HG03064 (cell line): ENCODE data around the gene KRT13.

Source experiments
- ATAC-seq: cut with Tn5 transposase; IDR thresholded peaks from one replicate; pipeline ENCODE4 v1.9.1; 2021; ENCODE audit warnings: low read depth; ENCODE audit not compliant: unreplicated experiment

The KRT13 gene

DNA sequence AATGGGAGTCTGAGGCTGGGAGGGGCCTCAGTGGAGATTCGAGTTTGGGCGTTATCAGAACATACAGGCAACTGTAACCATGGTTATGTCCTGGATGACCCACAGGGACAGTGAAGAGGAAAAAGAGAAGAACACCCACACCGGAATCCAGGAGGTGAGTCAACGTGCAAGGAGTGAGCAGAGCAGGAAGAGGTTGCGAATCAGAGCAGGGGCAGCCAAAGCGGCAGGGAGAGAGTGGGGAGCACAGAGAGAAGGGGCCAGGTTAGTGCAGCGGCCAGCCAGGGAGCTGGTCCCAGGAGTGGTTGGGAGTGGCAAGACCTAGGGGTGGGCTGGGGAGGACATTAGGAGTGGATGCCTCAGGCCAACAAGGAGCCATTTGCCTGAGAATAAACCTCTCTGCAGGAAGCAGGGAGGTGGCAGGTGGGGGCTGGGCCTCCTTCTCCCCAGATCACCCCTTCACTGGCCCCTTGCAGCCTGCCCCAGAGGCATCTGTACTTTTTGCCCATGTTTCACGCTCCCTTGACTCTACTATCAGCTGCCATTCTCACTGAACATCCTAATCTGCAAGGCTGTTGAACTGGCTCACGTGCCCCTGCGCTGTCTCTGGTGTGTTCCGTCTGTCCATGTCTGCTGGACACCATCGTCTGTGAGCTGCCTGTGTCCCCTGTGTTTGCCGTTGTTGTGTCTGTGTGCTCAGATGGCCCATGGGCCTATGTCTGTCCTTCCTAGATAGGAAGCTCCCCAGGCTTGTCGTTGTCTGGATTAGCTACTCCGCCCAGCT, 5.1 kb downstream of the KRT13 start:
- ATAC-seq = no peak

DNA sequence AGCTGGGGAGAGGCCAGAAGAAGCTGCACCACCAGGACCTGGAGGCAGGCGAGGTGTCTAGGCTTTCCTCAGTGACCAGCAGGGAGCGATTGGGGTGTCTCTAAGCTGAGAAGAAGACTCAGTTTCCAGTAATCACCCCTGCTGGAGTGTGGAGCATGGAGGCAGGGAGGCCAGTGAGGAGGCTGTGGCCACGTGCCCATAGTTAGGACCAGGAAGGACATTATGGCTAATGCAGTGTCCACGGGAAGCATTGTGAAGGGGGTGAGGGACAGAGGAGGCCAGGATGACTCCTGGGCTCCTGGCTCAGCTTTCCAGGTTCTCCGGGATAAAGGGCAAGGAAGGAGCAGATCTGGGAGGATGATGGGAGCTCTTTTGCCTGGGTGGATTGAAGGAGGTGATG, 5.7 kb downstream of the KRT13 start:
- ATAC-seq = no peak

DNA sequence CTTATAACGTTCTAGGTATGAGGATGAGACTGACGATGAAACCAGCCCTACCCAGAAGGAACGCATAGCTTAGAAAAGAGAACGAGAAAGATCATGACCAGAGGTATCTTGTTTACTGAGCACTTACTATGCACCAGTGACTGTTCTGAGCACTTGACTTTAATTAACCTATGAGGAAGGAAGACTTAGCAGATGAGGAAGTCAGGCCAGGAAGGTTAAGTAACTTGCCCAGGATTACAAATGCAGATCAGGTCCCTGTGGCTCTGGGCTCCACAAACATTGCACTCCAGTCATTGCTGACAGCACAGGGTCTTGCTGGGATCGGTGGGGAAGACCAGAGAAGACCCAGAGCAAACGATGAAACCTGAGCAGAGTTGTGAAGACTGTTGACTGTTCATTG, 7.1 kb downstream of the KRT13 start:
- no peak for ATAC-seq

DNA sequence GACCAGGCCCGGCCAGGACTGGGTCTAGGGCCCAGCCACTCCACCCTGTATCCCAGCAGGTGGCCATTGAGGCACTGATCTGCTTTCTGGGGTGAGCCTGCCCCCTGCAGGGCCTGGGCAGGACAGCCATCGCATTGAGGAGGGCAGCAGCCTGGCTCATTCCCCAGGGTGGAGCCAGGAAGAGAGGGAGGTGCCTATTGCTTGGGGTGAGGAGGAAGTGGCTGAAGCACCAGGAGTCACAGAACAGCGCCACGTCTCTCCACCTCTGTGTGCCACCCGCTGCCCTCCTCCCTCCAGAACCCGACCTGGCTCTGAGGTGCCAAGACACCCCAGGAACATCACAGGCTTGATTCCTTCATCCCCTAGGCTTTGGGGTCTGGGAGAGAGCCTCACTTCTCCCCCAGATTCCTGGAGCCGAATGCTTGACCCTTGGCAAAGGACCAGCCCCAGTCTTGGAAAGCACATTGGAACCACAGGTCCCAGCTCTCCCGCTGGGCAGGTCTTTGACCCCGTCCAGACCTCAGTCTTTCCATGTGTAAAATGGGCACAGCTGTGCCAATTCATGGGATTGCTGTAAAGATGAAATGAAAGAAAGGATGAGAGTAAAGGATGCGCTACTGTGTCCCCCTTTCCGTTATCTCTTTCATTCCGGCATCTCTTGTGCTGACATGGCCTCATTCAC, 8.5 kb downstream of the KRT13 start:
- no peak for ATAC-seq

DNA sequence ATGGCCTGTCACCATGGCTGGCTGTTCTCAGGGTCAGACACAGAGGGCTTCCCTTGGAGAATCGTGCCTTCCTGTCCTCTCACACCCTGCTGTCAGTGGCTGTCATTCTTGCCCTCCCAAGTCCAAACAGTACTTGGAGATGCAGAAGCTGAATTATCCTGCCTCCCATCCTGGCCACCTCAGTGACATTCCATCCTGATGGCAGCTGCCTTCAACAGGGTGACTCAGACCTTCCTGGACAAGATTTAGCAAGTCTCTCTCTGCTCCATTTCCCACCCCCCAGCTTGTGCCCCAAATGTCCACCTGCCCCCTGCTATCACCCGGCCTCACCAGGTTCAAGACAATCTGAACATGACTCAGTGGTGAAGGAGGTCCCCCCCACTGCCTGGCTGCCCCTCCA, 10.9 kb downstream of the KRT13 start:
- no peak for ATAC-seq

DNA sequence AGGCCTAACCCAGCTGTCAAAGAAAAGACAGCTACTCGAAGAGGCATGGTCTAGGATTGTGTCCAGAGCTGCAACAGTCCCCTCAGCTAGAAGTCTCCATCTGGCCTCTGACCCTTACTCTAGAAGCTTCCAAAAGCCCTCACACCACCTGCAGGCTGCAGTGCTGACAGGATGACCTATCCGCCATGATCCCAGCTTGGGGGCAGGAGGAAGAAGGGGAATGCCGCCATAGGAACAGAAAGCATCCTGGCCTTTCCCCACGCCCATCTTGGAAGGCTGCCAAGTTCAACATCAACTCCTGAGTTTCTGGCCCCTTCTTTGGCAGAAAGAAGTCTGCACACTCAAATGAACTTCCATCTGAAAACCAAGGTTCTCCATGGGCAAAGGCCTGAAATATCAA, 12.6 kb downstream of the KRT13 start:
- no peak for ATAC-seq

DNA sequence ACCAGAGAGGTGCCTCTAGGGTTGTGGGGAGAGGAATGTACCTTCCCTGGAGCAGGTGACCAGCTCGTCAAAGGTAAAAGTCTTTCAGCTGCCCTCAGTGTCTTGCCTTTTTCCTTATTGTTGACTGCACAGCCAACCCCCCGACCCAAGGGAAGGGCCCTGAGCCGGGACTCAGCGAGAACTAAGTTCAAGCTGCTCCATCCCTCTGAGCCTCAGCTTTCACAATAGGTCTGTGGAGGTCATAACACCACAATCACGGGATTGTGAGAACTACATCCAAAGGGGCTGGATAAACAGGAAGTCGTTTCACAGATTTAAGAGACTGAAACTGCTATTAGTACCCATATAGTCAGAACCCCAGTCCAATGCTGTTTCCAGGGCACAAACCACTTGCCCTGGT, 13.1 kb downstream of the KRT13 start:
- no peak for ATAC-seq

DNA sequence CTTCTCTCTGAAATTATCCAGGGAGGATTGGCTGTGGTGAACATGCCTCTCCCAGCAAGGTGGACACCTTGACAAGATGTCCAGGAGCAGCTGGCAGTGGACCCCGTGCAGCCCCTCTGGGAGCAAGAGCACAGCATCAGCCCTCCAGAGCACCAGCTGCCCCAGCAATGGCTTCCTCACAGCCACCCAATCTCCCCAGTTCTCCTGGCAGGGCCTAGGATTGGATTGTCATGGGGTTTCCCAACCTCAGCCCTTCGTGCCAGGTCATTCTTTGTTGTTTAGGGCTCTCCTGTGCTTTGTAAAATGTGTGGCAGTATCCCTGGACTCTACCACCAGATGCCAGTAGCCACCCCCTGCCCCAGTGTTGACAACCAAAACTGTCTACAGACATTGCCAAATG, 13.9 kb downstream of the KRT13 start:
- ATAC-seq = no peak

DNA sequence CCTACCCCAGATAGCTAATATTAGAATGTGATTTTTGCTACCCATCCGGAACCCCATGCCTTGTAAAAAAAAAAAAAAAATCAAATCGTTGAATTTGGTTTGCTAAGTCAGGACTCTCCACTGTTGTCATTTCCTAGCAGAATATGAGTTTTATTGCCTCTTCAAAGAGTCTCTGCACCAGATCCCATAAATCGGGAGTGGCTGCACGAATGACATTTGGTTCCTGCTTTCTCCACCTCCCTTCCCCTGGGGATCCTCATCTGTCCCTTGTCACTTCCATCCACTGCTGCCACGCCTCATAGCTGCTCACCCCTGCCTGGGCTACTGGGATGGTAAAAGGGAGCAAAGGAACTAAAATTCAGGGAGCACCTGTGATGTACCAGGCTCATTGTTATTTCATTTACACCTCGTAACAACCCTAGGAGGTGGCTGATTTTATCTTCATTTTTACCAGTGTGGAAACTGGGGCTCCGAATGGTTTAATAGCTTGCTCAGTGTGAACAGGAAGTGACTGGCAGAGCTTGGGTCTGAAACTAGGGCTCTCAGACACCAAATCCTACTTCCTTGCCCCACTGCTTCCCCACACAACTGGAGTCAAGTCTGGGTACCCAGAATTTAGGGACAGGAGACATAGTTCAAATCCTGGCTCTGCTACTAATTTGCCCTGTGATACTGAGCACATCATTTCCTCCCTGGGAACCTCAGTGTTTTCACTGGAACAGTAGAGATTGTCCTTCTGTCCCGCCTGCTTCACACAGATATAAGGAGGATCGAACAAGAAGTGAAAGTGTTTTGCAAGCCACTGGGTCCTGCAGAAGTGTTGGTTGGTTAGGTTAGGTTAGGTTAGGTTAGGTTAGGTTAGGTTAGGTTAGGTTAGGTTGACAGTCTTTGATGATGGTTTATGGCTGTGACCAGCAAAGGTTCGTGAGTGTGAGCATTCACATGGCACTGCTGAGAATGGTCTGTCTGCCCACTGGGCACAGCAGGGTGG, 15.1 kb downstream of the KRT13 start:
- no peak for ATAC-seq

DNA sequence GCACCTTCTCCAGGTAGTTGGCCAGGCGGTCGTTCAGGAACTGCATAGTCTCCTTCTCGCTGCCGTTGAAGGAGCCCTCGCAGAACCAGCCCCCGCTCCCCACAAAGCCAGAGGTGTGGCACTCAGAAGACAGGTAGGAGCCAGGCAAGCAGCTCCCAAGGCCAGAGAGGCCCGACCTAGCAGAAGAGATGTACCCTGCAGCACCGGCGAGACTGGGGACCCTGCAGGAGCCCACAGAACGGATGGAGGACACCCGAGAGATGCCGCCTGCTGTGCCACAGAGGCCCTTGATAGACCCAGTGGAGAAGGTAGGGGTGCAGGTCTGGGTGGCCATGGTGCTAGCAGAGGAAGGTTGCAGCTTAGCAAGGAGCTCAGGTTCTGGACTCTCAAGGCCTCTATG, 15.9 kb downstream of the KRT13 start, which contains the start of gene KRT36:
Gene KRT36 (minus strand): TSS at position 380 of the 400 bp plus-strand sequence. CDS start 46 bp downstream, at position 334.
- no peak for ATAC-seq

DNA sequence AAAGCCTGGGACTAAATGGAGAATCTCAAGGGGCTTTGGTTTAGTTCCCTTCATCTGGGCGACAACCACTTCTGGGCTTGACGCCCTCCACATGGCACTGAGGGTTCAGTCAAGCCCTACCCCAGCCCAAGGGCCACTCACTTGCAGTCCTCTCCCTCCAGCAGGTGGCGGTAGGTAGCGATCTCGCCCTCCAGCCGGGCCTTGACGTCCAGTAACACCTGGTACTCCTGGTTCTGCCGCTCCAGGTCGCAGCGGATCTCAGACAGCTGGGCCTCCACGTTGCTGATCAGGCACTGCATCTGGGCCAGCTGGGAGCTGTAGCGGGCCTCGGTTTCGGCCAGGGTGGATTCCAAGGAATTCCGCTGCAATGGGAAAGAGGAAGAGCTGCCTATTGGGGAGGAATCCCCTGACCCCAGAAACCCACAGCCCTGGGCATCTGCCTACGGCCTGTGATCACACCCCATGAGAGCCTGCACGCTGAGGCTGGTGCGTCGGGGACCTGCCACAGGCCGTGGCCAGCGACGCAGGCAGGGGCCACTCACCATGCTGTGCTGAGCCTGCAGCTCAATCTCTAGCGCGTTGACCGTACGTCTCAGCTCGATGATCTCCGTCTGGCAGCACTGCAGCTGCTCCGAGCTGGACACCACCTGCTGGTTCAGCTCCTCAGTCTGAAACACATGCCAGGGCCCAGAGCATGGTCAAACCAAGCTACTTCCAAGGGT, 18.4 kb downstream of the KRT13 start:
- ATAC-seq = no peak

DNA sequence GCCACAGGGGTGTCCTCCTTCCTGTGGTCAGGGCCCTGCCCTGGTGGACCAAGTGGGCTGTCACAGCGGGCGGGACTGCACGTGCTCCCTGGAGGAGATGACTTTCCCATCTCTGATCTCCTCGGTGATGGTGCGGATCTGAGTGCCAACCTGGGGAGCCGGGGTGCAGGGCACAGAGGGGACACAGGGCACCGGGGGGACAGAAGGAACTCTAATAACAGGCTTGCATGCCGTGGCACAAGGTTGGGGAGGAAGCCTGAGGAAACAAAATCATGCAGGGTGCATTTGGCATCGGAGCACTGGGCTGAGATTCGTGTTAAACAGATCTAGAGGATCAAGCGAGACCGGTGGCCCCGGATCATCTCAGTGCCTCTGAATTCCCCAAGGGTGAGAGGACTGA, 19.1 kb downstream of the KRT13 start:
- no peak for ATAC-seq

DNA sequence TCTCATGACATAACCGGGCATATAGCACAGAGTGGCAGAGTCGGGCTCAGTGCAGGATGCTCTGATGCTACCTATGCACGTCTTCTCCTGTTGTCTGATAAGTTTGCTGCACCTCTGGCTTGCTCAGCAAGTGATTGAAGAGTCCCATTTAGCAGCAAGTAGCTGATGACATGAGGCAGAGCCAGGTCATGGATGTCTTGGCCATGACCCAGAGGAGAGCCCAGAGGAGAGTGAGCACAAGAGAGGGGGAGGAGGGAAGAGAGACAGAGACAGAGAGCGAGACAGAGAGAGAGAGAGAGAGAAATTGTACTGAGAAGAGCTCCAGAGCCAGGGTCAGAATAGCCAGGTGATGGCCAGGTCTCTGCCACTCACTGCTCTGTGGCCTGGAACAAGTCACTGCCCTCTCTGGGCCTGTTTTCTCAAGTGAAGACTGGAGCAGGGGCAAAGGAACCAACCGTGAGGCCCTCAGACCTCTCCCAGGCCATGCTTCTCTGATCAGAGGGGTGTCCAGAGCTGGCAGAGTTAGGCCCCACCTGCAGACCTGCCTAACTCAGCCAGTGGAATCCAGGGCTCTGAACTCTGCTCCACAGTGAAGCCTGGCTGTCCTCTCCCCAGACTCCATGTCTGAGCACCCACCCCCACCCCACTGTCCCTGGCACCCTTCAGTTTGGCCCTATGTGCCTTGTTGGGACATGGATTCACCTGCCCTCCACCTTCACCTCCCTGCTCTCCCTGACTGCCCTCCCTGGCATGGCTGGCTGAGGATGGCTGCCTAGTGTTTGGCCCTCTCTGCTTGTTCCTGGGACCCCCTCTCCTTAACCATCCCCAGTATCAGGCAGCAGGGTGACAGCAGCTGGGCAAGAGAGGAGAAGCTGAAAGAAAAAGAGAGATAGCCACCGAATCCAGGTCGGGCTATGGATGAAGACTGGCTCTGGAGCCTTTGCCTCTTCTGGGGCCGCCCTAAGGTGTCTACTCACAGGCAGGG, 20.2 kb downstream of the KRT13 start:
- no peak for ATAC-seq

DNA sequence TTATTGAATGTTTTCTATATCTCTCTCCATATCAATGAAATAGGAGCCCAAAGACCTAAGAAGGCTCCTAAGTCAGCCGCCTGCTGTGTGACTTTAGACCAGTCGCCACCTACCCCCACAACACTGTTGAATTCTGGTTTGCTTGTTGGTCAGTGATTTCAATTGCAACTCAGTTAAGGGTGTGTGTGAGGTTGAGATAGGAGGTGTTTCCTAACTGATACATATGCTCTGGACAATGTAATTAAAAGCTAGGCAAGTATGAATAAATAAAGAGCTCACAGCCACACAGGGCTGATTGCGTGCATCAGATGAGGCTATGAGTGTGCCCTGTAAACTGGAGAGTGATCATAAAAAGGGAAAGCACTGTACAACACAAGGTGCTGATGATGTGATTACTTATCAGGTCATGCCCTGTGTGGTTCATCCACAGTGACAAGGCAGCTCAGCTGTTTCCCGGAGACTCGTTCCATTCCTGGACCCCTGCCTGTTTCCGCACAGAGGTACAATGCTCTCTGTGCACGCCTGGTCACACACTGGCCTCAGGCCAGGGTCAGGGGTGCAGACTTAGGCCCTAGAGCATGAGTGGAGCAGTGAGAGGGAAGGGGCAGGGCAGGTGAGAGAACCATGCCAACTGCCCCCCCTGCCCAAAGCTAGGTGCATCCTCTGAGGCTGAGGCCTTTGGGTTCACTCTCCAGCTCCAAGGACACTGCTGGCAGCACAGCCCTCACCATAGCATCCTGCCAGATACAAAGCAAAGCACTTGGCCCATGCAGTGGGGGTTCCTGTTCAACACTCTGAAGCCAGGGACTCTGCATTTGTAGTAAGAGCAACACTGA, 21.2 kb downstream of the KRT13 start:
- ATAC-seq = no peak

DNA sequence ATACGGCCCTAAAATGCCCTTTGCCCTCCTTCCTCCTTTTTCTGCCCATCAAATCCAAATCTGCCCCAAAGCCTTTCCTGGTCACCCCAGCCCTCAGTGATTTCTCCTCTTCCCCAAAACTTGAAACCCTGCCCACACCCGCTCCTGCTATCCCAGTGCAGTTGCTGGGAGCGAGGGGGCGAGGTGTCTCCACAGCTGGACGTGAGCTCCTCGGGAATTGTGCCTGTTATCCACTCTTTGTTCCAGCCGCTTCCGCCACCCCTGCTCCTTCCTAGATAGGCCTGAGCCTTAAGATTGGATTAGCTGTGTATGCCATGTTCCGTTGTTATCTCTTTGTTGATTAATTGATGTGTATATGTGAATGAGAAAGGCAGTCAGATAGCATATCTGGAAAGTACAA, 21.9 kb downstream of the KRT13 start:
- ATAC-seq = no peak

DNA sequence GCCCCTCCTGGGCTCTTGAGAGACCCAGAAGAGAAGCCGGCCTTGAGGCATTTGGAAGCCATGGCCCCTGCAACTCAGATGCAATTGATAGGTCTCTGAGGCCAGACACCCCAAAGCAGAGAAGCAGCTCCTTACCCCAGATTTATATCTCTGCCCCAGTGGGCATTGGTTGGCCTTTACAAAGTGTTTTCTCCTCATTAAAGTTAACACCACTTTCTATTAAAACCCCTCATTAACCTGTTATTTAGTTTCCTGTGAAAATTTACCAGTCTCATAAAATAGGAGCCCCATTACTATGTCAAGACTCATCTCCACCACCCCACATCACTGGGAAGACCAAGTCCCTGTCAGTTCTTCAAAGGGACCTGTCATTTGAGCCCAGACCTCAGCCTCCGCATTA, 24.4 kb downstream of the KRT13 start, which contains the start of gene KRT35:
Gene KRT35 (minus strand): TSS at position 116 of the 400 bp plus-strand sequence. CDS start 54 bp downstream, at position 62.
- no peak for ATAC-seq

DNA sequence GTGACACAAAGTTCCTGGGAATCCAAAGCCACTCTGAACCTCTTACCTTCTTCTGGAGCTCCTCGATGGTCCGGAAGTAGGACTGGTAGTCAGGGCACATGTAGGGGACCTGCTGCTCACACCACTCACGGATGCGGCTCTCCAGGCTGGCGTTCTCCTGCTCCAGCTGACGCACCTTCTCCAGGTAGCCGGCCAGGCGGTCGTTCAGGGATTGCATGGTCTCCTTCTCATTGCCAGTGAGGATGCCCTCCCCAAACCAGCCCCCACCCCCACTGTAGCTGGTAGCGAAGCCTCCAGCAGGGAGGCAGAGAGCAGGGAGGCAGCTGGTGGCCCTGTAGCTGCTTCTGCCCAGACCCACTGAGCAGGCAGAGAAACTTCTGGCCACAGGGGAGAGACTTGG, 24.8 kb downstream of the KRT13 start:
- no peak for ATAC-seq

DNA sequence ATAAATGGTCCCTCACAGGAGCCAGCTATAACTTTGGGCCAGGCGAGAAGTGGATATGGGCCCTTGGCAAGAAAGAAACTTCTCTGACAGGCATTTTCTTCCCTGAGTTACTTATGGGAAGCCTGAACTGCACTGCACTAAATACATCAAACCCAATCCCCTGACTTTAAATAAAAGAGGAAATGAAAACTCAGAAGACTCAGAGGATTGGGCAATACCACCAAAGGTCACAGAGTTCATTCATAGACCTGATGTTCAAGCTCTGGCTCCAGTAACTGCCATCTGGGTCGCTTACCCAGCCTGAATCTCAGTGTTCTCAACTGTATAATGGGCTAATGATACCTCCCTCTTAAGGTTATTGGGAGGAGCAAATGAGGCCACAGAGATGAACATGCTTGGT, 25.3 kb downstream of the KRT13 start:
- ATAC-seq = no peak
